Activated CD8-positive, alpha-beta memory T cell treated with anti-CD3 and anti-CD28 coated beads, Interleukin-2, amount 50 U/mL, for 24 hours (primary cell): ENCODE data around the gene GZMH.
"Not testable (repeated sequence)": the region's sequence is repeated elsewhere in the genome, so short reads cannot be mapped to it uniquely, and the experiment has no call there.

Source experiments
- DNase-seq: peaks from one replicate; pipeline ENCODE4 v3.0.0-alpha.2; 2020; ENCODE audit errors: extremely low read depth

Gene GZMH

GRCh38 chr14:24609655-24610344 lies at the start of gene GZMH:
GZMH (minus strand) TSS chr14:24609685; CDS start chr14:24609613, 72 bp downstream.
- no peak for DNase-seq

- DNase-seq = not testable (repeated sequence)
These were observed 38.9 kb upstream of the GZMH start for GRCh38 chr14:24648361-24648760.

- no peak for DNase-seq
These were observed 30.4 kb upstream of the GZMH start for GRCh38 chr14:24639905-24640304.

- no peak for DNase-seq
These were observed 29.8 kb upstream of the GZMH start for GRCh38 chr14:24639270-24639669.

DNA sequence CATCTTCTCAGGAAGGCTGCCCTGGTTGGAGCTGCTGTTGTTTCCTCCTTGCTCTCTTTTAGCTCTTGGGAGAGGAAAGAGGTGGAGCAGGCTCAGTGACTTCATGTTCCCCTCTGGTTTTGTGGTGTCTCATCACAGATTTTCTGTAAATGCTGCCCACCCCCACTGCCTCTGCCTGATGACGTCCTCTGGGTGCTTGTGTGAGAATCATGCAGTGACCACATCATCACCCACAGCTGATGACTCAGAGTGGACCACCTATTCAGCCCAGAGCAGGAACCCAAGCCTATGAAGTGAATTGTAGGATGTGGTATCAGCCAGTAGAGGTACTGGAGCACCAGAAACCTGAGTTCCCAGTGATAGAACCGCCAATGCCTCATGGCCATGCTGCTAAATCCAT lies 24.7 kb upstream of the GZMH start, which contains the start of gene GZMB:
GZMB (minus strand) TSS at position 33 of the 400 bp plus-strand sequence; CDS start at position 3, 30 bp downstream.
- peak; percentile 83 for DNase-seq

DNA sequence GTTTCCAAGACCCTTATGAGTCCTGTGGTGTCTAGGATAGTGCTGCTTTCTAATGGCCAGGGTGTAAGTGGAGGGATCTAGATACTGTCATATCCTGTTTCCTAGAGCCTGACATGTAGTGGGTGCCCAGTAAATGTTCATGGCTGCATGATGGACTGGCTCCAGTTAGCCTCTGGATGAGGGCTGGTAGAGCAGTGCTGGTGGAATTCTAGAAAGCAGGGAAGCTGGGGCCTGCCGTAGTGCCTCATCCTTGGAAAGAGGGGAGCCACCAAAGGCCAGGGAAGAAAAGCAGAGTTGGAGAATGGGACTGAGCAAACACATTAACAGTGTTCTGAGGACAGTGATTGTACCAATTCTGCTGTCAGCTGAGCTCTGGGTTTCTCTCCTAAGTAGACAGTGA lies 23.9 kb upstream of the GZMH start:
- DNase-seq = no peak

GRCh38 chr14:24632761-24633160 lies 23.3 kb upstream of the GZMH start:
- no peak for DNase-seq

GRCh38 chr14:24632336-24632735 lies 22.9 kb upstream of the GZMH start:
- DNase-seq = no peak

- no peak for DNase-seq
These were observed 22.4 kb upstream of the GZMH start for GRCh38 chr14:24631749-24632335.

DNA sequence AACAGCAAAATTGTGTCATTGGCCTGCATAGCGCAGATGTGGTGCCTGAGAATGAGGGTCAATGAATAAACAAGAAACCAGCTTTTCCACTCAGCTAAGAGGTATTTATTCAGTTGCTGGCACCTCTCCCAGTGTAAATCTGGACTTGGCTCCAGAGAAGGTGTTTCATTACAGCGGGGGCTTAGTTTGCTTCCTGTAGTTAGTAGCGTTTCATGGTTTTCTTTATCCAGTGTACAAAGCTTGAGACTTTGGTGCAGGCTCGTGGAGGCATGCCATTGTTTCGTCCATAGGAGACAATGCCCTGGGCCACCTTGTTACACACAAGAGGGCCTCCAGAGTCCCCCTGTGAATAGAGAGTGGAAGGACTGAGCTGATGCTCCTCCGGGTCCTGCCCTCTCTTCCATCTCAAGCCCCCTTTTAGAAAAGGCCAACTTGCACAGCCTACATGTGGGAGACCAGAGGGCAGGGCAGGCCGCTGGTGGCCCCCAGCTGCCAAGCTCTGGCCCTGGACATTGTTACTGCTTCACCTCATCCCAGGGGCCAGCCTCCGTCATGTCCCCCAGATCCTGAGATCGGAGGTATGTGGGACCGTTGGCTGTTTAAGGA lies 21.5 kb upstream of the GZMH start:
- no peak for DNase-seq

DNA sequence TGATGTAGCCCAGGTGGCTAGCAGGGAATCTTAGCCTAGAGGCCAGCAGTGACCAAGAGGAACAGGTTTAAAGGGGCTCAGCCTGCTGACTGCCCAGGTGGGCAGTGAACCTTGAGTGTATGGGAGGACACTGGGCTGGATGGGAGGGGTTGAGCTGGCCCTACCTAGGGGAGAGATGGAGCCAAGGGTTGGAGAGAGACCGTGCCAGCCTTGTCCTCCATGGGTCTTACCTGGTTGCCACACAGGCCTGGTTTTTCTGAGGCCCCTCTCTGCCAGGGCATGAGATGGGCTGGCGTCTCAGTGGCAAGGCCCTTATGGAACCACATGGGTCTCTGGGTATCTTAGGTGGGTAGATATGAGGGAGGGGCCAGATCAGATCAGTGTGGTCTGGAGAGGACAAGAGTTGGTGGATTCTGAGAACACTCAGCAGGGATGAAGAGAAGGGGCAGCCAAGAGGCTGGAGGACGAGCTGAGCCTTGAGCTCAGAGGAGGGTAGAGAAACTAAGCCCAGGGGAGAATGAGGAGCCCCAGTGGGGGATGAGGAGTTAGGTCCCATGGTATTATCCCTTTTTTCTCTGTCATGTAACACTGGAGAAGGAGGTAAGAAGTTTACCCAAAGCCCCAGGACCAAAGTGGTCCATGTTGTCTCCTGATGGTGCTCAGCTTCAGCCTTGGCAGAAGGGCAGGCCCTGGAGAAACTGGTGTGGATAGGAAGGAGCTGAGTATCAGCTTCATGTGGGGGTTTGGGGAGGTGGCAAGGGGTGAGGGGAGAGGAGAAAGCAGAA lies 20.8 kb upstream of the GZMH start:
- no peak for DNase-seq

DNA sequence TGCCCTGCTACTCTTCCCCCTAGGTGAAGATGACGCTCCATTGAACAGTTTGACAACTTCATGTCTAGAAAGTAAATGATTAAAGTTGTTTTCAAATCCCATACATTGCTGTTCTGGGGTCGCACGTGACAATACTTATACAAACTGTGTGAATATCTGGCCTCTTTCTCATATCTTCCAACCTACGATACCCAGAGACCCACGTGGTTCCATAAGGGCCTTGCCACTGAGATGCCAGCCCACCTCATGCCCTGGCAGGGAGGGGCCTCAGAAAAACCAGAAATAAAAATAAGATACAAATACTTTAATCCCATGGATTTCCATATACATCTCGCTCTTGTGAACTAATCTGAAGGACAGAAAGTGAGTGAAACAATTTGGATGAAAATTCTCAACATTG lies 20.0 kb upstream of the GZMH start:
- DNase-seq = no peak

GRCh38 chr14:24613747-24614146 lies 4.3 kb upstream of the GZMH start:
- DNase-seq = no peak

DNA sequence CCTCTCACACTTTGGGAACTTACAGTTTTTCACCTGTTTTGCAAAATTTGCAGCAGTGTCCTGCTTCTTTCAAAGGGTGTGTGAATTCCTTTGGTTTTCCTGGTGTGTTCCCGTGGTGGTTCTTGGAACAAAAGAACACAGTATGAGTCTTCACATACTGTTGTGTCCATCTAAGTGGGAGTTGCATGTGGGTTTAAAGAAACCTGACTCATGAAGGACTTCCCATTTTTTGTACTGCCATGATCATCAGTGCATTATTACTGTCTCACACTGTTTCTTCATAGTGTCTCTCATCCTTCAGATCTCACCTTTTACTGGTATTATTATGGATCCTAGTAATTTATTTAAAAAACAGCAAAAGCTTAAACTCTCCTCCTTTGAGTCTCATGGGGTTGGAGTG lies 3.8 kb upstream of the GZMH start:
- DNase-seq = no peak

GRCh38 chr14:24612196-24612595 lies 2.7 kb upstream of the GZMH start:
- no peak for DNase-seq

- DNase-seq = no peak
These were observed 1.6 kb downstream of the GZMH start for GRCh38 chr14:24607635-24608514.

- DNase-seq = no peak
These were observed 2.4 kb downstream of the GZMH start for GRCh38 chr14:24607081-24607480.

DNA sequence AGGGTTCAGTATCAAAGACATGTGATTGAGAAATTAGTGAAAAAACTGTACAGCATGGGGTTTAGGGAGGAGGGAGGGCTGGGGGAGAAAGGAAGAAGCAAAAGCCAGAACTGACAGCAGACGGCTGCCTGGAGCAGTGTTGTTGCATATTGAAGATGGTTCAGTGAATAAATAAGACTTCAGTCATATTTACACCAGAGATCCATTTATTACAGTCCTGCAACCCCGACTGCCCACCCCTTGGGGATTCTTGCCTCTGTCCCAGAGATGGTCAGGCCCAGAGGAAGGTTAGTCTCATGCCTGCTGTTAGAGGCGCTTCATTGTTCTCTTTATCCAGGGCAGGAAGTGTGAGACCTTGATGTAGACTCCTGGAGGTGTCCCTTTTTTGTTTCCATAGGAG lies 3.2 kb downstream of the GZMH start:
- no peak for DNase-seq

GRCh38 chr14:24605435-24606190 lies 3.9 kb downstream of the GZMH start:
- DNase-seq = peak; percentile 62

- no peak for DNase-seq
These were observed 12.1 kb downstream of the GZMH start for GRCh38 chr14:24597403-24597802.
